Adrenal gland (tissue), 5 donors: ENCODE measurements around the gene PNPO.

Experiments
- POLR2A ChIP-seq, 2 donors: fragments of 450-650 bp; IDR thresholded peaks; one replicate each; pipeline ENCODE4 v1.6.1; 2017; ENCODE audit warnings: antibody characterized with exemption in 2 of 2, mild to moderate bottlenecking in 2 of 2, moderate library complexity in 1 of 2
- TF ChIP-seq, protein P1 (sequence below), 6 experiments: fragments of 450-650 bp in 4 of 6; fragments of 200-600 bp in 2 of 6; sonication (generic) in 1 of 6; IDR thresholded peaks; 1 replicate in 5 of 6; 2 replicates in 1 of 6; pipeline versions ENCODE4 v1.5.1 to v1.8.0; 2016 to 2021; ENCODE audit warnings: antibody characterized with exemption in 6 of 6, mild to moderate bottlenecking in 2 of 6, moderate library complexity in 1 of 6
- donor health status: DM: no; HTN: no; CAD: no.

DNA sequence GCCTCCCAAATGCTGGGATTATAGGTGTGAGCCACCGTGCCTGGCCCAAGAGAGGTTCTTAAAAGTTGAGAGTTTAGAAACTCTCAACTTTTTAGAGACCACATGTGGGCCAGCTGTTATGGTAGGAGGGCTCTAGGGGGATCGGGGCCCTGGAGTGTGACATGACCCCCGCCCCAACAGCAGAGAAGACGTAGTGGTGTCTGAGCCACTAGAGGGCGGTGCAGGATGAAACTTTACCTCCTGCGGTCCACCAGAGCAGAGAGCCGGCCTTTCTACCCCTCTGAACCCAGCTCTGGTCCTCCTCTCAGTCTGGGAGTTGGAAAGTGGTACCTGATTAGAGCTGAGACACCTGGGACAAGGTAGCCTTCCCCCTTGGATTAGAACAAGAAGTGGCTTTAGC, 37.0 kb downstream of the PNPO start:
- TF ChIP-seq, protein P1, sequence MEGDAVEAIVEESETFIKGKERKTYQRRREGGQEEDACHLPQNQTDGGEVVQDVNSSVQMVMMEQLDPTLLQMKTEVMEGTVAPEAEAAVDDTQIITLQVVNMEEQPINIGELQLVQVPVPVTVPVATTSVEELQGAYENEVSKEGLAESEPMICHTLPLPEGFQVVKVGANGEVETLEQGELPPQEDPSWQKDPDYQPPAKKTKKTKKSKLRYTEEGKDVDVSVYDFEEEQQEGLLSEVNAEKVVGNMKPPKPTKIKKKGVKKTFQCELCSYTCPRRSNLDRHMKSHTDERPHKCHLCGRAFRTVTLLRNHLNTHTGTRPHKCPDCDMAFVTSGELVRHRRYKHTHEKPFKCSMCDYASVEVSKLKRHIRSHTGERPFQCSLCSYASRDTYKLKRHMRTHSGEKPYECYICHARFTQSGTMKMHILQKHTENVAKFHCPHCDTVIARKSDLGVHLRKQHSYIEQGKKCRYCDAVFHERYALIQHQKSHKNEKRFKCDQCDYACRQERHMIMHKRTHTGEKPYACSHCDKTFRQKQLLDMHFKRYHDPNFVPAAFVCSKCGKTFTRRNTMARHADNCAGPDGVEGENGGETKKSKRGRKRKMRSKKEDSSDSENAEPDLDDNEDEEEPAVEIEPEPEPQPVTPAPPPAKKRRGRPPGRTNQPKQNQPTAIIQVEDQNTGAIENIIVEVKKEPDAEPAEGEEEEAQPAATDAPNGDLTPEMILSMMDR (IDR thresholded peaks at IDR 0.05): peak; percentile 50 to 73 (median 65)
- TF ChIP-seq POLR2A (IDR thresholded peaks at IDR 0.05): no peak
